K562 (cell line): ENCODE measurements around the gene MTHFS. TPM values are rescaled to one million over a fixed set of nuclear protein-coding genes. Genes with fewer than 3 reads are reported as not detected.

ENCODE experiments used
- GTF2F1 ChIP-seq: IDR thresholded peaks from 2 replicates; pipeline ENCODE4 v1.6.1; 2011; ENCODE audit warnings: low read depth, low read length, improper control_type of control experiment
- KAT7 ChIP-seq: sonication (generic); formaldehyde crosslinking; IDR thresholded peaks from 2 replicates; pipeline ENCODE4 v1.8.0; 2022; ENCODE audit warnings: missing genetic modification reagents, mild to moderate bottlenecking, borderline replicate concordance
- KLF6 ChIP-seq: fragments of 250-450 bp; sonication (Bioruptor Pico); IDR thresholded peaks from 2 replicates; pipeline ENCODE4 v1.4.0; 2020; ENCODE audit warnings: mild to moderate bottlenecking, moderate library complexity, borderline replicate concordance
- NCOR1 ChIP-seq: fragments of 450-650 bp; IDR thresholded peaks from 2 replicates; pipeline ENCODE4 v1.6.1; 2016; ENCODE audit warnings: mild to moderate bottlenecking, moderate library complexity
- PCBP1 ChIP-seq: fragments of 200-400 bp; formaldehyde crosslinking; IDR thresholded peaks from 2 replicates; pipeline ENCODE4 v1.6.1; 2018; ENCODE audit warnings: mild to moderate bottlenecking, low read depth, low read length; ENCODE audit not compliant: poor library complexity, severe bottlenecking
- RHOXF2B ChIP-seq: fragments of 250-450 bp; sonication (Bioruptor Pico); conservative IDR thresholded peaks from 2 replicates; pipeline ENCODE4 v1.5.1; 2021
- ZBED1 ChIP-seq: IDR thresholded peaks from 2 replicates; pipeline ENCODE4 v1.6.1; 2014
- polyA plus RNA-seq, 8 experiments: library from polyadenylated mRNA; depleted of rRNA in 4 of 8; stranded (reverse) in 5 of 8; unstranded in 3 of 8; fragments of >200 nt; fragmentation: Nextera tagmentation in 2 of 8; fragmentation: Illumina TruSeq in 1 of 8; extraction: Ambion mirVana in 2 of 8; extraction: Trizol in 1 of 8; gene quantifications; 2 replicates each; pipeline versions ENCODE4 v1.2.1 to v1.2.3, GENCODE V29; 2011 to 2014; ENCODE audit warnings: inconsistent platforms in 1 of 8, missing spikeins in 1 of 8
- total RNA-seq, 7 experiments: library from RNA; depleted of rRNA in 6 of 7; stranded (reverse); fragments of >200 nt in 6 of 7; fragmentation: Illumina TruSeq in 2 of 7; extraction: Trizol in 2 of 7; gene quantifications; 2 replicates each; pipeline versions ENCODE4 v1.2.1 to v1.2.3, GENCODE V29; 2011 to 2021; ENCODE audit warnings: low replicate concordance in 1 of 7
- TF ChIP-seq, protein P1 (sequence below): sonication (generic); formaldehyde crosslinking; IDR thresholded peaks from 2 replicates; pipeline ENCODE4 v1.8.0; 2022; ENCODE audit warnings: missing genetic modification reagents, mild to moderate bottlenecking, borderline replicate concordance
- TF ChIP-seq, protein P2 (sequence below): fragments of 200-600 bp; sonication (generic); IDR thresholded peaks from one replicate; pipeline ENCODE4 v1.6.1; 2012; ENCODE audit warnings: mild to moderate bottlenecking, low read depth, low read length, inconsistent platforms
- TF ChIP-seq, protein P3 (sequence below): fragments of 450-650 bp; IDR thresholded peaks from 2 replicates; pipeline ENCODE4 v1.6.1; 2016; ENCODE audit warnings: mild to moderate bottlenecking
- TF ChIP-seq, protein P4 (sequence below): IDR thresholded peaks from 2 replicates; pipeline ENCODE4 v1.6.1; 2016; ENCODE audit warnings: missing genetic modification characterization, missing compliant biosample characterization

Gene MTHFS
- total and polyA plus RNA-seq, 9 of the 15 experiments (the other 6 are each of a cell fraction or from before 2014, with no cell fraction given) = 17.8 to 79.3 (median 41.7) TPM

DNA sequence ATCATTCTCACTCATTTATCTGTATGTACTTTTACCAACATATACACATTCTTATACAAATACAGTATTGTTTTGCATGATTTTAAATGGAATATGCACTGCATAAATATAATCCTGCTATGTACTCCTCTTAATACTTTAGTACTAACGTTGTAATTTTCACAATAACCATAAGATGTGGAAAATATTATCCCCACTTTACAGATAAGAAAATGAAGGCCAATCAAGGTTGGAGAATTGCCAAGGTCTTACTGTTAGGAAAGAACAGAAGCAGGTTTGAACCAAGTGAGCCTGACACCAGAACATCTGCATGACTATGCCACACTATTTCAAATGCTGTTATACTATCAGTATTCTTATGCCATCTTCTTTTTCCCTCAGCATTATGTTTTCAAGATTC, 41.3 kb upstream of the MTHFS start (continued):
- TF ChIP-seq KAT7 (CRISPR knock-in tag) = no peak
- TF ChIP-seq RHOXF2B (CRISPR knock-in tag) = no peak
- TF ChIP-seq NCOR1 = no peak
- TF ChIP-seq, protein P1, sequence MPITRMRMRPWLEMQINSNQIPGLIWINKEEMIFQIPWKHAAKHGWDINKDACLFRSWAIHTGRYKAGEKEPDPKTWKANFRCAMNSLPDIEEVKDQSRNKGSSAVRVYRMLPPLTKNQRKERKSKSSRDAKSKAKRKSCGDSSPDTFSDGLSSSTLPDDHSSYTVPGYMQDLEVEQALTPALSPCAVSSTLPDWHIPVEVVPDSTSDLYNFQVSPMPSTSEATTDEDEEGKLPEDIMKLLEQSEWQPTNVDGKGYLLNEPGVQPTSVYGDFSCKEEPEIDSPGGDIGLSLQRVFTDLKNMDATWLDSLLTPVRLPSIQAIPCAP (CRISPR knock-in tag) = no peak
- TF ChIP-seq, protein P2, sequence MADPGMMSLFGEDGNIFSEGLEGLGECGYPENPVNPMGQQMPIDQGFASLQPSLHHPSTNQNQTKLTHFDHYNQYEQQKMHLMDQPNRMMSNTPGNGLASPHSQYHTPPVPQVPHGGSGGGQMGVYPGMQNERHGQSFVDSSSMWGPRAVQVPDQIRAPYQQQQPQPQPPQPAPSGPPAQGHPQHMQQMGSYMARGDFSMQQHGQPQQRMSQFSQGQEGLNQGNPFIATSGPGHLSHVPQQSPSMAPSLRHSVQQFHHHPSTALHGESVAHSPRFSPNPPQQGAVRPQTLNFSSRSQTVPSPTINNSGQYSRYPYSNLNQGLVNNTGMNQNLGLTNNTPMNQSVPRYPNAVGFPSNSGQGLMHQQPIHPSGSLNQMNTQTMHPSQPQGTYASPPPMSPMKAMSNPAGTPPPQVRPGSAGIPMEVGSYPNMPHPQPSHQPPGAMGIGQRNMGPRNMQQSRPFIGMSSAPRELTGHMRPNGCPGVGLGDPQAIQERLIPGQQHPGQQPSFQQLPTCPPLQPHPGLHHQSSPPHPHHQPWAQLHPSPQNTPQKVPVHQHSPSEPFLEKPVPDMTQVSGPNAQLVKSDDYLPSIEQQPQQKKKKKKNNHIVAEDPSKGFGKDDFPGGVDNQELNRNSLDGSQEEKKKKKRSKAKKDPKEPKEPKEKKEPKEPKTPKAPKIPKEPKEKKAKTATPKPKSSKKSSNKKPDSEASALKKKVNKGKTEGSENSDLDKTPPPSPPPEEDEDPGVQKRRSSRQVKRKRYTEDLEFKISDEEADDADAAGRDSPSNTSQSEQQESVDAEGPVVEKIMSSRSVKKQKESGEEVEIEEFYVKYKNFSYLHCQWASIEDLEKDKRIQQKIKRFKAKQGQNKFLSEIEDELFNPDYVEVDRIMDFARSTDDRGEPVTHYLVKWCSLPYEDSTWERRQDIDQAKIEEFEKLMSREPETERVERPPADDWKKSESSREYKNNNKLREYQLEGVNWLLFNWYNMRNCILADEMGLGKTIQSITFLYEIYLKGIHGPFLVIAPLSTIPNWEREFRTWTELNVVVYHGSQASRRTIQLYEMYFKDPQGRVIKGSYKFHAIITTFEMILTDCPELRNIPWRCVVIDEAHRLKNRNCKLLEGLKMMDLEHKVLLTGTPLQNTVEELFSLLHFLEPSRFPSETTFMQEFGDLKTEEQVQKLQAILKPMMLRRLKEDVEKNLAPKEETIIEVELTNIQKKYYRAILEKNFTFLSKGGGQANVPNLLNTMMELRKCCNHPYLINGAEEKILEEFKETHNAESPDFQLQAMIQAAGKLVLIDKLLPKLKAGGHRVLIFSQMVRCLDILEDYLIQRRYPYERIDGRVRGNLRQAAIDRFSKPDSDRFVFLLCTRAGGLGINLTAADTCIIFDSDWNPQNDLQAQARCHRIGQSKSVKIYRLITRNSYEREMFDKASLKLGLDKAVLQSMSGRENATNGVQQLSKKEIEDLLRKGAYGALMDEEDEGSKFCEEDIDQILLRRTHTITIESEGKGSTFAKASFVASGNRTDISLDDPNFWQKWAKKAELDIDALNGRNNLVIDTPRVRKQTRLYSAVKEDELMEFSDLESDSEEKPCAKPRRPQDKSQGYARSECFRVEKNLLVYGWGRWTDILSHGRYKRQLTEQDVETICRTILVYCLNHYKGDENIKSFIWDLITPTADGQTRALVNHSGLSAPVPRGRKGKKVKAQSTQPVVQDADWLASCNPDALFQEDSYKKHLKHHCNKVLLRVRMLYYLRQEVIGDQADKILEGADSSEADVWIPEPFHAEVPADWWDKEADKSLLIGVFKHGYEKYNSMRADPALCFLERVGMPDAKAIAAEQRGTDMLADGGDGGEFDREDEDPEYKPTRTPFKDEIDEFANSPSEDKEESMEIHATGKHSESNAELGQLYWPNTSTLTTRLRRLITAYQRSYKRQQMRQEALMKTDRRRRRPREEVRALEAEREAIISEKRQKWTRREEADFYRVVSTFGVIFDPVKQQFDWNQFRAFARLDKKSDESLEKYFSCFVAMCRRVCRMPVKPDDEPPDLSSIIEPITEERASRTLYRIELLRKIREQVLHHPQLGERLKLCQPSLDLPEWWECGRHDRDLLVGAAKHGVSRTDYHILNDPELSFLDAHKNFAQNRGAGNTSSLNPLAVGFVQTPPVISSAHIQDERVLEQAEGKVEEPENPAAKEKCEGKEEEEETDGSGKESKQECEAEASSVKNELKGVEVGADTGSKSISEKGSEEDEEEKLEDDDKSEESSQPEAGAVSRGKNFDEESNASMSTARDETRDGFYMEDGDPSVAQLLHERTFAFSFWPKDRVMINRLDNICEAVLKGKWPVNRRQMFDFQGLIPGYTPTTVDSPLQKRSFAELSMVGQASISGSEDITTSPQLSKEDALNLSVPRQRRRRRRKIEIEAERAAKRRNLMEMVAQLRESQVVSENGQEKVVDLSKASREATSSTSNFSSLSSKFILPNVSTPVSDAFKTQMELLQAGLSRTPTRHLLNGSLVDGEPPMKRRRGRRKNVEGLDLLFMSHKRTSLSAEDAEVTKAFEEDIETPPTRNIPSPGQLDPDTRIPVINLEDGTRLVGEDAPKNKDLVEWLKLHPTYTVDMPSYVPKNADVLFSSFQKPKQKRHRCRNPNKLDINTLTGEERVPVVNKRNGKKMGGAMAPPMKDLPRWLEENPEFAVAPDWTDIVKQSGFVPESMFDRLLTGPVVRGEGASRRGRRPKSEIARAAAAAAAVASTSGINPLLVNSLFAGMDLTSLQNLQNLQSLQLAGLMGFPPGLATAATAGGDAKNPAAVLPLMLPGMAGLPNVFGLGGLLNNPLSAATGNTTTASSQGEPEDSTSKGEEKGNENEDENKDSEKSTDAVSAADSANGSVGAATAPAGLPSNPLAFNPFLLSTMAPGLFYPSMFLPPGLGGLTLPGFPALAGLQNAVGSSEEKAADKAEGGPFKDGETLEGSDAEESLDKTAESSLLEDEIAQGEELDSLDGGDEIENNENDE = no peak
- TF ChIP-seq, protein P3, sequence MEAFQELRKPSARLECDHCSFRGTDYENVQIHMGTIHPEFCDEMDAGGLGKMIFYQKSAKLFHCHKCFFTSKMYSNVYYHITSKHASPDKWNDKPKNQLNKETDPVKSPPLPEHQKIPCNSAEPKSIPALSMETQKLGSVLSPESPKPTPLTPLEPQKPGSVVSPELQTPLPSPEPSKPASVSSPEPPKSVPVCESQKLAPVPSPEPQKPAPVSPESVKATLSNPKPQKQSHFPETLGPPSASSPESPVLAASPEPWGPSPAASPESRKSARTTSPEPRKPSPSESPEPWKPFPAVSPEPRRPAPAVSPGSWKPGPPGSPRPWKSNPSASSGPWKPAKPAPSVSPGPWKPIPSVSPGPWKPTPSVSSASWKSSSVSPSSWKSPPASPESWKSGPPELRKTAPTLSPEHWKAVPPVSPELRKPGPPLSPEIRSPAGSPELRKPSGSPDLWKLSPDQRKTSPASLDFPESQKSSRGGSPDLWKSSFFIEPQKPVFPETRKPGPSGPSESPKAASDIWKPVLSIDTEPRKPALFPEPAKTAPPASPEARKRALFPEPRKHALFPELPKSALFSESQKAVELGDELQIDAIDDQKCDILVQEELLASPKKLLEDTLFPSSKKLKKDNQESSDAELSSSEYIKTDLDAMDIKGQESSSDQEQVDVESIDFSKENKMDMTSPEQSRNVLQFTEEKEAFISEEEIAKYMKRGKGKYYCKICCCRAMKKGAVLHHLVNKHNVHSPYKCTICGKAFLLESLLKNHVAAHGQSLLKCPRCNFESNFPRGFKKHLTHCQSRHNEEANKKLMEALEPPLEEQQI = no peak
- no peak for TF ChIP-seq ZBED1
- TF ChIP-seq KLF6 (CRISPR knock-in tag) = no peak
- no peak for TF ChIP-seq PCBP1
- TF ChIP-seq, protein P4, sequence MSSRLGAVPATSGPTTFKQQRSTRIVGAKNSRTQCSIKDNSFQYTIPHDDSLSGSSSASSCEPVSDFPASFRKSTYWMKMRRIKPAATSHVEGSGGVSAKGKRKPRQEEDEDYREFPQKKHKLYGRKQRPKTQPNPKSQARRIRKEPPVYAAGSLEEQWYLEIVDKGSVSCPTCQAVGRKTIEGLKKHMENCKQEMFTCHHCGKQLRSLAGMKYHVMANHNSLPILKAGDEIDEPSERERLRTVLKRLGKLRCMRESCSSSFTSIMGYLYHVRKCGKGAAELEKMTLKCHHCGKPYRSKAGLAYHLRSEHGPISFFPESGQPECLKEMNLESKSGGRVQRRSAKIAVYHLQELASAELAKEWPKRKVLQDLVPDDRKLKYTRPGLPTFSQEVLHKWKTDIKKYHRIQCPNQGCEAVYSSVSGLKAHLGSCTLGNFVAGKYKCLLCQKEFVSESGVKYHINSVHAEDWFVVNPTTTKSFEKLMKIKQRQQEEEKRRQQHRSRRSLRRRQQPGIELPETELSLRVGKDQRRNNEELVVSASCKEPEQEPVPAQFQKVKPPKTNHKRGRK (tag) = no peak
- no peak for TF ChIP-seq GTF2F1
